Measurements from ENCODE around the gene MED17. TPM values are rescaled to one million over a fixed set of nuclear protein-coding genes. Genes with fewer than 3 reads are reported as not detected.

The MED17 gene
- total RNA-seq, 1 donor from 2014 or later: 24.7 TPM

GRCh38 chr11:93846411-93846810, 62.3 kb downstream of the MED17 start:
- no peak for DNase-seq (ENCODE audit: low spot score)

- no peak for DNase-seq (ENCODE audit: low spot score)
Observed at GRCh38 chr11:93849201-93849600, 65.1 kb downstream of the MED17 start.

GRCh38 chr11:93849751-93850593, 65.9 kb downstream of the MED17 start:
- no peak for DNase-seq (ENCODE audit: low spot score)

GRCh38 chr11:93850594-93851018, 66.5 kb downstream of the MED17 start, which contains the start of gene VSTM5:
TSS of gene VSTM5 (minus strand) at chr11:93850618. CDS start at chr11:93850502, 116 bp downstream.
- DNase-seq (ENCODE audit: low spot score): no peak

GRCh38 chr11:93852242-93852641, 68.2 kb downstream of the MED17 start:
- no peak for DNase-seq (ENCODE audit: low spot score)

- no peak for DNase-seq (ENCODE audit: low spot score)
Observed at GRCh38 chr11:93857413-93858120, 73.5 kb downstream of the MED17 start.

GRCh38 chr11:93858121-93858775, 74.2 kb downstream of the MED17 start:
- no peak for DNase-seq (ENCODE audit: low spot score)

GRCh38 chr11:93861808-93862207, 77.7 kb downstream of the MED17 start:
- no peak for DNase-seq (ENCODE audit: low spot score)

Other genes with a start within 250 kb of the MED17 start
- gene SMCO4, start 240.9 kb upstream of the MED17 start, total RNA-seq: 17.3 TPM
- gene CEP295, start 122.6 kb upstream of the MED17 start, total RNA-seq: 6.6 TPM
- 117 TPM for gene TAF1D, start 42.8 kb upstream of the MED17 start, total RNA-seq
- gene C11orf54, start 42.6 kb upstream of the MED17 start, total RNA-seq: 21.1 TPM
- gene VSTM5, start 66.3 kb downstream of the MED17 start, total RNA-seq: not detected
- not detected for gene HEPHL1, start 237.1 kb downstream of the MED17 start, total RNA-seq

Measured in mesenteric fat pad (tissue), 1 donor.